NCI-H526 treated with DMSO at 0.1 percent for 48 hours (cell line): ENCODE results near the gene TAX1BP1.
A peak's percentile ranks its signal among the peaks of the same experiment; 100 is the strongest.
"Not testable (repeated sequence)": the region's sequence is repeated elsewhere in the genome, so short reads cannot be mapped to it uniquely, and the experiment has no call there.

Experiments used
- DNase-seq: peaks from one replicate; lab custom pipeline; 2025; lab: John Stamatoyannopoulos, UW

Gene TAX1BP1

DNA sequence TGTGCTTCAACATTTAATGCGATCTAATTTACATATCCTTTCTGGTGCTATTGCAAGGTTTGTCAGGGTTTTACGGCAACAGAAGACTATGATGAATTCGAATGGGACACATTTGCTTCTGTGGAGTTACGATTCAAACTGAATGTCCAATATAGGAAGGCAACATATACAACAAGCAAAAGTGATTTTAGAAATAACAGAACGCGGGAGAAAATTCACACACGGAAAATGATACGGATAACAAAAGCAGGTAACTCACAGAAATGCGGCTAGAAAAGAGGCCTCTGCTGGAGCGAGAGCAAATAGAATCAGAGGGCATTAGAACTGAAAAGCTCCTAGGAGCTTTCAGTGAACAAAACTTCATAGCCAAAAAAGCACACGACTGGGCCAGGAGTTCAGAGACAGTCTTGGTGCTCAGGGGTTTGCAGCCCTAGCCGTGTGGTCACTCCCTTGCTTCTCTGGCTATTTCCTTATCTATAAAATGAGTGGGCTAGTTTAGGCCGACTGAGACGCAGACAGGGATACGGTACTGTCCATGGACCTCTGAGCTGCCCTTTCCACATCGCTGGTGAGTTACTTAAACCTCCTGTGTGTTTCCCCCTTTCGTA, 557 bp upstream of the TAX1BP1 start:
- DNase-seq: peak; percentile 85

- peak; percentile 91 for DNase-seq
These were observed 606 bp downstream of the TAX1BP1 start for GRCh38 chr7:27740449-27741086.

- not testable (repeated sequence) for DNase-seq
These were observed 2.2 kb downstream of the TAX1BP1 start for GRCh38 chr7:27742091-27742710.

DNA sequence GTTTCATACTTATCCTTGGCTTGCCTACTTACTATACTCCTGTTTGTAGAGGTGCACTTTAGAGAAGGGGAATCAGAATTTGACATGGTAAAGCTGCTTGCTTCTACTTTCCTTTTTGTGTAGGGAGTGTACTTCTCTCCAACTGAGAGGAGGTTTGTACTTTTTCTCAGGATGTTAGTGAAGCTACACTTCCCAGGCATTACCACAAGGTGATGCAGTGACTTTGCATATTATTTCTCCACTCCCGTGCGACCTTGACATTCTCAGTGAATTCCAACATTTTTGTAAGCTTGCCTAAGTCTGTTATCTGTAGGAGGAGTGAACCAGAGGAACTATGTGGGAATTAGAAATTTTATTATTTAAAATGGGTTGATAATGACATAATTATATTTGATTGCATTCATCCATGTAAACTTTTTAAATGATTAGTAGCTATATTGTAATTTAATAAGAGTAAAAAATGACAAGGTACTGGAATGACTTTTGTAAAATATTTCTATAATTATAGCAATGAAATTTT, 5.2 kb downstream of the TAX1BP1 start:
- peak; percentile 56 for DNase-seq

DNA sequence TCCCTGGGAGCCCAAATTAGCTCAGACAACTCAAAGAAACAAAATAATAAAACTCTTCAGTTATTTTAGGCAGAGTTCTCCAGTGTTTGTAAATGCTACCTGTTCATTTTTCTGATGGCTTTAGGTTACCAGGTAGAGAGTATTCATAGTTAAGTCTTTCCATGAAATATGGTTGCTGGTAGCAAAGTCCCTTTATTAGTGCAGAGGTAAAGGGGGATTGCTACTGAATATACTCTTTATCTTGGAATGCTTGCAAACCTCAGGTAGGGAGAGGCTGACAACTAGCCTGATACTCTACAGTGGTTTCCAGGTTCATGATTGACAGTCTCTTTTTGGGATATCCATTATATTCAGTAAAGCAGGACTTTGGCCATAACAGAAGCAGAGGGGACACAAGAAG, 6.5 kb downstream of the TAX1BP1 start:
- peak; percentile 15 for DNase-seq

DNA sequence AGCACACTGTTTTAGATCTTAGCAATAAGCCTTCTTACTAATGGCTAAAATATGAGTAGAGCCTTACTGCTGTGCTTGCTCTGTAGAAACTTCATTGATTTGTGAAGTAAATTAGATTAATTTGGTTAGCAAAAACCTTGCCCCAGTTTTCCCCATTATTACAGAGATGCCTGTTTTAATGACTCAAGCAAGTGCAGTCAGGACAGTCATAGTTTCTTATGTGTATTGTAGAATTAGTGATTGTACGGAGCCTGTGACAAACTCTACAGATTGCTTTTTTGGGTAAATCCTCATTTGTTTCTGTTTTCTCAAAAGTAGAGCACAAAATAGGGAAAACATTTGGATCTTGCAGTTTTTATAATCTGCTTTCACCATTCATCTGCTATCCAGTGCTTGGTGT, 7.0 kb downstream of the TAX1BP1 start:
- no peak for DNase-seq

DNA sequence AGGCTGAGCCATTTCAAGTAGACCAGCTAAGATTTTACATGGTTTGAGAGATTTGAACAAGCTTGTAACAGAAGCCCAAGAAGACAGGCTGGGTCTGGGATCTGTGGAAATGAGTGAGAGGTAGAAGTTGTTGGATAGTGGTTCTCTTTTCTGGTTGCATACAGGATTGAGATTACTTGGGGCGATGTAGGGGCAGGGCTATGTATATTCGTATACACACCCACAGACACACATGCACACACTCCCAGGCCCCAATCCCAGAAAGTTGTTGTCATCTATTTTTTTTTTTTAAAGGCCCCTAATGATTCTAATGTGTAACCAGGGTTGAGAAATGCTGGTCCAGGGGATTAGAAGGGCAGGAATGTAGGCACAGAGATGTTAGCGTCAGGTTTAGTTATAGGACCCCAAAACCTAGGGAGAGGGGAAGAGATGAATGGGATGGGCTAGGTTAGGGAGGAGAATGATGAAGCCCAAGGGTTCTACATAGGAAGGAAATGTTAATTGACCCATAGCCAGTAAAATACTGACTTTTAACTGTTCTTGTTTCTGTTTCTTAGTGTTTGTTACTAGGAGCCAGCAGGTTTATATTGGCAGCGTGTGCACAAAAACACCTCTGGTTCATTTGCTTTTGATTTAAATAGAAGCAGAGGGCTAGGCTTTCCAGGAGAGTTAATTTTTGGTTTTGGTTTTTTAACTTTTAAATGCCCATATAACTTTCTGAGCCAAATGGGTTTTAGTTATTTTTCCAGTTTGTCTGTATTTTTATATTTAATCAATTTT, 7.8 kb downstream of the TAX1BP1 start:
- DNase-seq: no peak

GRCh38 chr7:27750316-27750715, 10.4 kb downstream of the TAX1BP1 start:
- no peak for DNase-seq

- DNase-seq: no peak
These were observed 12.1 kb downstream of the TAX1BP1 start for GRCh38 chr7:27751888-27752660.

DNA sequence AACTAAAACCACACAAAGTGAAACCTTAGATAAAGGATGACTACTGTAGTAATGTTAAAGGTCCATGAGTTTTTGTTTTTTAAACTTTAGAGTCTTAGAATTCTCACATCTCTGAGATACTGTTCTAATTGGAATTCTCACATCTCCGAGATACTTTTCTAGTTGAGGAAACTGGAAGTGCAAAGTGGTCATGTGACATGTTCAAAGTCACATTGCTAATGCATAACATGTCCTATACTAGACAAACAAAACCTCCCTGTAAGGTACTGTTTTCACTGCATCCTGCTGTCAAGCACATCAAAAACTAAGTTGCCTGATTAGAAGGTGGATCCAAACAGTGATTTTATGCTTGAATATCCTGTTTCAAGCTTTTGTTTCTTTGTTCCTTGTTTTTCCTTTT, 13.9 kb downstream of the TAX1BP1 start:
- no peak for DNase-seq

DNA sequence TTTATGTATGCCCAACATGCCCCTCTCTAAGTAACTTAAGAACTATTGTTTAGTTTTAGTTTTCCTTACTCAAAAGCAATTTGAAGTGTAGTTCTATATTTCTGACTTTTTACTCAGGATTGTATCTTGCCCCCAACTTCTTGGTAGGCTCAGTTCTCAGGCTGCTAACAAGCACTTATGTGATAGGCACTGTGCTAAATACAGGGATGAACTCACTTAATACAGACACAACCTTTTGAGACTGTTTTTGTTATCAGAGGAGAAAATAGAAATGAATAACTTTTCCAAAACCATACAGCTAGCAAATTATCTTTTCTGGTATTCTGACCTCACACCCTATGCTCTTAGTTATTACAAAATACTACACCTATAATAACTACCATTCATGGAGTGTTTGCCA, 16.3 kb downstream of the TAX1BP1 start:
- no peak for DNase-seq

DNA sequence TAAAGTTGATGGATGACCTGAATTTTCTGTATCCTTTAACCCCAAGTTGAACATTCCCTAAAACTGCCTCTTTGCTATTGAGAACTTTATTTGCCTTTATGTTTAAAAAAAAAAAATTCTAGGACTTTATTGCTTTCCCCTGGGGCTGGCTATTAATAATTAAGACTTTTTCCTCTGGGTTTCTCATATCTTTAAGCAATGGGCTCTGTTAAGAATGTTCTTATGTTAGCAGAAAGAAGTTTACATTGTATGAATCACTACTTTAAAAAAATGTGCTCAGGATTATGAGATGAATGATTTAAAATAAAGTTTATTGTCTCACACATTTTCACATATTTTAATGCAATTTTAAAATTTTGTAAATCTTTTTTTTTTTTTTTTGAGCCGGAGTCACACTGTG, 19.5 kb downstream of the TAX1BP1 start:
- no peak for DNase-seq

DNA sequence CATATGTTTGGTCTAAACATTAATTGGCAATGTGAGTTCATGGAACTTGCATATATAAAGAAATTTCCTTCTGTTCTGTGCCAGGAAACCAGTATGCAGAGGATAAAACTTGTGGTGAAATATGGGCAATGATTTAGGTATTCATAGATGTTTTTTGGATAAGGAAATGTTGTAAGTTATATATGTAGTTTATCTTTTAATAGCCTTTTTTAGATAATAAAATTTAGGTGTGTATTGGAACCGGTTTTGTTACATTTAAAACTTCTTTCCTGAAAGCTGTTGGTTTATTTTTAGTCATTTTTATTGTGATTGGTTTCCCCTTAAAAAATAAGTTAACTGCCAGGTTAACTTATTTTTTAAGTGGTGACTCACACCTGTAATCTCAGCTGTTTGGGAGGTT, 22.1 kb downstream of the TAX1BP1 start:
- no peak for DNase-seq

DNA sequence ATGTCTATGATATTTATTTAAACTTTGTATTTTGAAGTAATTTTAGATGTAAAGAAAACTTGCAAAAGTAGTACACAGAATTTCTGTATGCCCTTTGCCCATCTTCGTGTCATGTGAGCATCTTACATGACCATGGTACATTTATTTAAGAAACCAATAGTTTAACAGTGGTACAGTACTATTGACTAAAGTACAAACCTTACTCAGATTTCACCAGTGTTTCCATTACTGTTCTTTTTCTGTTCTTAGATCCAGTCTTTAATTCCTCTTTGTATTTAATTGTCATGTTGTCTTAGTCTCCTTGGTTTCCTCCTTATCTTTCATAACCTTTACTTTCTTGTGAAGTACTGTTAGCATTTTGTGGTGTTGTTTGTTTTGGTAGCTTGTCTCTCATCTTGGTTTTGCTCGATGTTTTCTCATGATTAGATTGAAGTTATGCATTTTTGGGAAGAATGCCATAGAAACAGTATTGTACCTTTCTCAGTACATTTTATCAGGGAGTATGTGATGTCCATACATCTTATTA, 24.1 kb downstream of the TAX1BP1 start:
- DNase-seq: no peak

DNA sequence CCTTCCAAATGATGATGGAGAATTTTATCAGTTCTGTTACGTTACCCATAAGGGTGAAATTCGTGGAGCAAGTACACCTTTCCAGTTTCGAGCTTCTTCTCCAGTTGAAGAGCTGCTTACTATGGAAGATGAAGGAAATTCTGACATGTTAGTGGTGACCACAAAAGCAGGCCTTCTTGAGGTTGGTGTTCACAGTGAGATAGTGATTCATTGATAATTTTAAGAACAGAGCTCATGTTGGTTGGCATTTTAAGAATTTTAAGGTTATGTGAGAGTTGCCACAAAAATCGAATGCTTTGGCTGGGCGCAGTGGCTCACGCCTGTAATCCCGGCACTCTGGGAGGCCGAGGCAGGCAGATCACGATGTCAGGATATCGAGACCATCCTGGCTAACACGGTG, 25.9 kb downstream of the TAX1BP1 start:
- no peak for DNase-seq

- no peak for DNase-seq
These were observed 27.4 kb downstream of the TAX1BP1 start for GRCh38 chr7:27767374-27767773.

- DNase-seq: no peak
These were observed 31.1 kb downstream of the TAX1BP1 start for GRCh38 chr7:27771111-27771510.

- DNase-seq: peak; percentile 16
These were observed 34.9 kb downstream of the TAX1BP1 start for GRCh38 chr7:27774717-27775328.

GRCh38 chr7:27775782-27776181, 35.8 kb downstream of the TAX1BP1 start:
- no peak for DNase-seq

- no peak for DNase-seq
These were observed 37.7 kb downstream of the TAX1BP1 start for GRCh38 chr7:27777662-27778061.

- DNase-seq: no peak
These were observed 39.9 kb downstream of the TAX1BP1 start for GRCh38 chr7:27779873-27780272.
